NCI-H2029 (cell line): ENCODE data around the gene GCNT2.
A peak's percentile ranks its signal among the peaks of the same experiment; 100 is the strongest.
"Not testable (repeated sequence)": the region's sequence is repeated elsewhere in the genome, so short reads cannot be mapped to it uniquely, and the experiment has no call there.

Experiments
- DNase-seq: peaks from one replicate; lab custom pipeline; 2025; lab: John Stamatoyannopoulos, UW

GCNT2 gene

GRCh38 chr6:10547809-10548208 is 26.7 kb downstream of the GCNT2 start:
- DNase-seq = no peak

GRCh38 chr6:10550764-10551163 is 29.6 kb downstream of the GCNT2 start:
- DNase-seq = no peak

- DNase-seq = no peak
Measured at GRCh38 chr6:10552270-10552810, 31.2 kb downstream of the GCNT2 start.

GRCh38 chr6:10553871-10554270 is 32.7 kb downstream of the GCNT2 start:
- DNase-seq = no peak

GRCh38 chr6:10554826-10555225 is 33.7 kb downstream of the GCNT2 start:
- no peak for DNase-seq

GRCh38 chr6:10555625-10556309 is 34.6 kb downstream of the GCNT2 start:
- DNase-seq = peak; percentile 81

GRCh38 chr6:10556589-10556988 is 35.4 kb downstream of the GCNT2 start:
- DNase-seq = no peak

- no peak for DNase-seq
Measured at GRCh38 chr6:10556992-10557391, 35.8 kb downstream of the GCNT2 start.

GRCh38 chr6:10557913-10558312 is 36.8 kb downstream of the GCNT2 start:
- DNase-seq = no peak

- no peak for DNase-seq
Measured at GRCh38 chr6:10558565-10558964, 37.4 kb downstream of the GCNT2 start.

- DNase-seq = no peak
Measured at GRCh38 chr6:10559522-10560152, 38.5 kb downstream of the GCNT2 start.

- DNase-seq = no peak
Measured at GRCh38 chr6:10561611-10562199, 40.6 kb downstream of the GCNT2 start.

- no peak for DNase-seq
Measured at GRCh38 chr6:10564975-10565673, 44.0 kb downstream of the GCNT2 start.

- no peak for DNase-seq
Measured at GRCh38 chr6:10565913-10566312, 44.8 kb downstream of the GCNT2 start.

- no peak for DNase-seq
Measured at GRCh38 chr6:10567256-10568026, 46.3 kb downstream of the GCNT2 start.

GRCh38 chr6:10569392-10570127 is 48.4 kb downstream of the GCNT2 start:
- DNase-seq = no peak

GRCh38 chr6:10575519-10575918 is 54.4 kb downstream of the GCNT2 start:
- not testable (repeated sequence) for DNase-seq

GRCh38 chr6:10576226-10576625 is 55.1 kb downstream of the GCNT2 start:
- no peak for DNase-seq

GRCh38 chr6:10577112-10577511 is 56.0 kb downstream of the GCNT2 start:
- DNase-seq = no peak

- no peak for DNase-seq
Measured at GRCh38 chr6:10578723-10579122, 57.6 kb downstream of the GCNT2 start.

- DNase-seq = no peak
Measured at GRCh38 chr6:10579803-10580202, 58.7 kb downstream of the GCNT2 start.
